Measurements from ENCODE around the gene TAF1. TPM values are rescaled to one million over a fixed set of nuclear protein-coding genes. Genes with fewer than 3 reads are reported as not detected.
"Not testable (repeated sequence)": the region's sequence is repeated elsewhere in the genome, so short reads cannot be mapped to it uniquely, and the experiment has no call there.

Gene TAF1
- total and polyA plus RNA-seq, 10 of the 15 experiments (the other 5 are each of a cell fraction or from before 2014, with no cell fraction given), result 4.1 to 24.2 (median 17.2) TPM

DNA sequence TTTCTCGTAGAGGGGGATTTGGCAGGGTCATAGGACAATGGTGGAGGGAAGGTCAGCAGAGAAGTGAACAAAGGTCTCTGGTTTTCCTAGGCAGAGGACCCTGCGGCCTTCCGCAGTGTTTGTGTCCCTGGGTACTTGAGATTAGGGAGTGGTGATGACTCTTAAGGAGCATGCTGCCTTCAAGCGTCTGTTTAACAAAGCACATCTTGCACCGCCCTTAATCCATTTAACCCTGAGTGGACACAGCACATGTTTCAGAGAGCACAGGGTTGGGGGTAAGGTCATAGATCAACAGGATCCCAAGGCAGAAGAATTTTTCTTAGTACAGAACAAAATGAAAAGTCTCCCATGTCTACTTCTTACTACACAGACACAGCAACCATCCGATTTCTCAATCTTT, 85.4 kb downstream of the TAF1 start:
- POLR2A ChIA-PET; RAD21 ChIA-PET (ENCODE audit: unreplicated experiment); H3K9me3 ChIP-seq (replicated peaks; ENCODE audit: control insufficient read depth, insufficient read depth, low read length); BruUV-seq (replicated peaks); H3K79me2 ChIP-seq (ENCODE audit: control insufficient read depth, insufficient read depth, low read length); DNase-seq (ENCODE audit: low read depth, low spot score); H3K27ac ChIP-seq (ENCODE audit: control insufficient read depth, insufficient read depth); intact Hi-C loops (cut with micrococcal nuclease; ENCODE audit: unreplicated experiment); CTCF ChIA-PET; ATAC-seq; H4K20me1 ChIP-seq (ENCODE audit: control insufficient read depth, insufficient read depth); H3K4me3 ChIP-seq; H3K9ac ChIP-seq (ENCODE audit: control insufficient read depth, insufficient read depth, low read length); FAIRE-seq; H3K4me1 ChIP-seq (ENCODE audit: control insufficient read depth, insufficient read depth, low read length); H3K27me3 ChIP-seq (replicated peaks in 1 of 2; ENCODE audit: control insufficient read depth in 2 of 2, insufficient read depth in 2 of 2, low read length in 1 of 2); H2AFZ ChIP-seq (ENCODE audit: control insufficient read depth, low read depth, low read length); H3K36me3 ChIP-seq (ENCODE audit: control insufficient read depth in 2 of 2, insufficient read depth in 2 of 2, low read length in 1 of 2); H3K4me2 ChIP-seq (ENCODE audit: control insufficient read depth, insufficient read depth): not testable (repeated sequence)
- 92% methylated on average over 2 of the region's 6 CpGs for WGBS (ENCODE audit: insufficient coverage, insufficient replicate concordance, low lambda C conversion rate, missing lambda C conversion rate)
- SMC1A ChIA-PET (ENCODE audit: uncharacterized antibody, unreplicated experiment), result interaction anchor here (1.0 kb wide), 1 partner anchor 78 kb away, joined by 3 read pairs; no protein-coding TSS in a partner anchor
- in situ Hi-C loops (cut with MboI), result loop anchor here (25.0 kb wide), 1 partner anchor 411 kb away; no protein-coding TSS in a partner anchor

GRCh38 chrX:71453056-71453455, 86.9 kb downstream of the TAF1 start:
- Histone ChIP-seq H3K79me2 (ENCODE audit: control insufficient read depth, insufficient read depth, low read length) (no peaks in the 10 kb centered on the region), H2AFZ (ENCODE audit: control insufficient read depth, low read depth, low read length) (no peak overlapping the region), H3K4me2 (ENCODE audit: control insufficient read depth, insufficient read depth) (no peak overlapping the region), H3K4me3 (no peak overlapping the region), H3K27ac (ENCODE audit: control insufficient read depth, insufficient read depth) (no peak overlapping the region), H4K20me1 (ENCODE audit: control insufficient read depth, insufficient read depth) (no peaks in the 10 kb centered on the region), H3K36me3 (ENCODE audit: control insufficient read depth in 2 of 2, insufficient read depth in 2 of 2, low read length in 1 of 2) (no peaks in the 10 kb centered on the region; a peak in 2 of 4 replicates), H3K9ac (ENCODE audit: control insufficient read depth, insufficient read depth, low read length) (no peak overlapping the region), H3K4me1 (ENCODE audit: control insufficient read depth, insufficient read depth, low read length) (no peaks in the 10 kb centered on the region), H3K9me3 (replicated peaks; ENCODE audit: control insufficient read depth, insufficient read depth, low read length) (no peaks in the 10 kb centered on the region), H3K27me3 (replicated peaks in 1 of 2; ENCODE audit: control insufficient read depth in 2 of 2, insufficient read depth in 2 of 2, low read length in 1 of 2) (no peaks in the 10 kb centered on the region)
- SMC1A ChIA-PET (ENCODE audit: uncharacterized antibody, unreplicated experiment), result no interaction called here
- POLR2A ChIA-PET, result no interaction called here
- CTCF ChIA-PET, result no interaction called here
- TF ChIP-seq HSF1 (IDR thresholded peaks at IDR 0.05; ENCODE audit: low read depth, low read length) (no peak), ATF3 (IDR thresholded peaks at IDR 0.05; ENCODE audit: borderline replicate concordance, extremely low read depth, low read depth, low read length) (no peak), PAX5 (IDR thresholded peaks at IDR 0.05; ENCODE audit: borderline replicate concordance, low read depth, low read length) (no peak), RB1 (IDR thresholded peaks at IDR 0.05; ENCODE audit: borderline replicate concordance) (no peak), IRF5 (IDR thresholded peaks at IDR 0.05; ENCODE audit: borderline replicate concordance) (no peak), RAD21 (IDR thresholded peaks at IDR 0.05; ENCODE audit: insufficient read depth, low read depth, low read length) (no peak), SMC3 (IDR thresholded peaks at IDR 0.05; ENCODE audit: borderline replicate concordance, low read length) (no peak)
- TF ChIP-seq, protein P1, sequence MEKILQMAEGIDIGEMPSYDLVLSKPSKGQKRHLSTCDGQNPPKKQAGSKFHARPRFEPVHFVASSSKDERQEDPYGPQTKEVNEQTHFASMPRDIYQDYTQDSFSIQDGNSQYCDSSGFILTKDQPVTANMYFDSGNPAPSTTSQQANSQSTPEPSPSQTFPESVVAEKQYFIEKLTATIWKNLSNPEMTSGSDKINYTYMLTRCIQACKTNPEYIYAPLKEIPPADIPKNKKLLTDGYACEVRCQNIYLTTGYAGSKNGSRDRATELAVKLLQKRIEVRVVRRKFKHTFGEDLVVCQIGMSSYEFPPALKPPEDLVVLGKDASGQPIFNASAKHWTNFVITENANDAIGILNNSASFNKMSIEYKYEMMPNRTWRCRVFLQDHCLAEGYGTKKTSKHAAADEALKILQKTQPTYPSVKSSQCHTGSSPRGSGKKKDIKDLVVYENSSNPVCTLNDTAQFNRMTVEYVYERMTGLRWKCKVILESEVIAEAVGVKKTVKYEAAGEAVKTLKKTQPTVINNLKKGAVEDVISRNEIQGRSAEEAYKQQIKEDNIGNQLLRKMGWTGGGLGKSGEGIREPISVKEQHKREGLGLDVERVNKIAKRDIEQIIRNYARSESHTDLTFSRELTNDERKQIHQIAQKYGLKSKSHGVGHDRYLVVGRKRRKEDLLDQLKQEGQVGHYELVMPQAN (conservative IDR thresholded peaks at IDR 0.05), result no peak
- no peak for ATAC-seq
- 87% methylated on average over 4 of the region's 4 CpGs for WGBS (ENCODE audit: insufficient coverage, insufficient replicate concordance, low lambda C conversion rate, missing lambda C conversion rate)
- RAD21 ChIA-PET (ENCODE audit: unreplicated experiment), result no interaction called here
- intact Hi-C loops (cut with micrococcal nuclease; ENCODE audit: unreplicated experiment), result no loop called here
- no peak for FAIRE-seq
- BruUV-seq (replicated peaks), result no TSS peak
- DNase-seq (ENCODE audit: low read depth, low spot score), result no peak
- in situ Hi-C loops (cut with MboI), result loop anchor here (25.0 kb wide), 1 partner anchor 409 kb away; no protein-coding TSS in a partner anchor

All from GM12878 (cell line).